Suppressor macrophage treated with lipopolysaccharide for 1 hour (primary cell): ENCODE data around the gene HOXA5.

Experiments
- DNase-seq, 3 donors: peaks; one replicate each; pipeline ENCODE4 v3.0.0-alpha.2; 2020 to 2022

The HOXA5 gene

DNA sequence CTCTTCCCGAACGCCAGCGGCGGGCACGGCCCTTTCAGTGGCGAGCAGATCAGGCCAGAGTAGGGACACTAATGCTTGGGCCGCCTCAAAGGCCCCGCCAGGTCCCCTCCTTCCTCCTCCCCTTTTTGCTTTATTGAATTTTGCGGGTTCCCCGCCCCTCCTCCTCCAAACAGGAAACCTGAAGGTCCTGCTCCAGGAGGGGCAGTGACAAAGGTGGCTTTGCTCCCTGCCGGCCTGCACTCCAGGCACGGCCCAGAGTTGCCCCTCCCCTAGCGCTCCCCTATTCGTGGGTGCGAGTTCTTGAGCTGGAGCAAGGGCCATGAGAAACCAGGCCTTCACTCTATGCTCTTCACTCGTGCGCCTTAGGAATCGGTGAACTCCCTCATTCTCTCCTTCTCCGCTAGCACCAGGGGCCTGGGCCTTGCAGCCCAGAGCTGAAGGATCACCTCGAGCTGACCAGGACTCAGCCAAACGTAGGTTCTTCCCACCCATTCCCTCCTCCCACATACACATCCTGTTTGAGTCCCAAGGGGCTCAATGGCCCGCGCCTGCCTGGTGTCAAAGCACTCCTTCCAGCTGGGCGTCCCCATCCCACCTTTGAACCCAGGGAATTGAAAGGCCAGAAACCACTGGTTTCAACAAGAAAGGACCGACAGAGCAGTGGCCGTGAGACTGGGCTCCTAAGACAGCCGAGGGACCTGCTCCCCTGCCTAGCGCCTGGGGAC, 4.7 kb upstream of the HOXA5 start:
- DNase-seq, result no peak

DNA sequence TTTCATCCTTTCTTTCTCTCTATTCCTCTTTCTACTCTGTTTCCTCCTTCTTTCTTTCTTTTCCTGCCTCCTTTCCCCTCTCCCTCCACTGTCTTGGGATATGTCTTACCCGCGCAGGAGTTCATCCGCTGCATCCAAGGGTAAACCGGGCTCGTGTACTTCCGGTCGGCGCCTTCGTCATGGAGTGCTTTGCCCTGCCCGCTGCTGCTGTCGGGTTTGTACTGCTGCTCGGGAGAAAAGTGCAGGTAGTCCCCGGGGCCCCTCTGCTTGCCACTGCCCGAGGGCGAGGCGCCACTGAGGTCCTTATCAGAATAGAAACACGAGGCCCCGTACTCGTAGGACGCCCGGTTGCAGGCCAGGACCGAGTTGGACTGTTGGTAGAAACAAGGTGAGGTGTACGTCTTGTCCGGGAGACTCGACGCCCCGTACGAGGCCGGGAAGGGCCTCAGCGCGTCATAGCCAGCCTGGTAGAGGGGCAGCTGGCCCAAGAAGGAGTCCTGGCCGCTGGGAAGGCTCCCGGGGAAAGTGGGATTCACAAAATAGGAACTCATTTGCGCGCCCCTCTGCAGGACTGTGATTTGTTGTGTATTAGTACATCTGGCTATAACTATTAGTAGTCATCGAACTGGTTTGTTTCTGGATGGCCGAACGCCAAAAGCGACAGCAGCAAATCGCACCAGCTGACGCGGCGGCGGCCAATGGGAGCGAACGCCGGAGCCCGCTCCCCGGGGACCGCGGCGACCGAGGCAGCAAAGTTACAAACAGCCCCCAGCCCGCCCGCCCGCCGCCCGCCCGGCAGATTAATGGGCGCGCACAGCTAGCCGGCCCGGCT, 3.9 kb upstream of the HOXA5 start, which contains the start of gene HOXA6:
Gene HOXA6 (minus strand): TSS at position 576 of the 832 bp plus-strand sequence. CDS start 25 bp downstream, at position 551.
- DNase-seq, result peak in 1 of 3 donors; percentile 57

DNA sequence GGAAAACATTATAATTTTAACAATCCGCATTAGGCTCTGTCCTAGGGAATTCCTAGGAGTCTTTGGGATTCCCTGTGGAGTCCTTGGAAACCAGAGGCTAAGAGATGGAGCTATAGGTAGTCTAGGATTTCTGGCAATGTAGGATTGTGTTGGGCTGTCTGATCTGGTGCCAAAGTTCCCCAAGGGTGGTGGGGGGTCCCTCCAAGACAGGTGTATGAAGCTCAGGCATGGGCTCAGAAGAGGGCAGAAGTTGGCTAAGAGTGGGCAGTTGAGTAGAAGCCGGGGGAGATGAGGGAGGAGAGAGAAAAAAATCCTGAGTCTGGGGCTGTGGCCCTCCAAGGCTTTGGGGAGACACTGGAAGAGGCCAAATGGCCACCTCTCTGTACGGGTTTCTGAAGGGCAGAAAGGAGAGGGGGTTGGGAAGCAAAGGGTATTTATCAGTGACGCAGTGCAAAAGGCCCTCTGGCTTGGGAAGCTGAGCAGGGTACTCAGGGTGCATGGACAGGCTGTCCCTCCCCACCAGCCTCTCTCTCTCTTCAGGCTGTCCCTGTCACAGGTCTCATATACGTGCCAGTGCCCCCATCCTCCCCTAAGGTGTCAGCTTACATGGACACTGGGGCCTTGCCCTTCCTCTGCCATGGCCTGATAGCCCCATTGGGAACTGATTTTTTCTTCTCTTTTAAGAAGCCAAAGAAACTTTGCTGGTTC, 3.2 kb upstream of the HOXA5 start:
- DNase-seq, result no peak

DNA sequence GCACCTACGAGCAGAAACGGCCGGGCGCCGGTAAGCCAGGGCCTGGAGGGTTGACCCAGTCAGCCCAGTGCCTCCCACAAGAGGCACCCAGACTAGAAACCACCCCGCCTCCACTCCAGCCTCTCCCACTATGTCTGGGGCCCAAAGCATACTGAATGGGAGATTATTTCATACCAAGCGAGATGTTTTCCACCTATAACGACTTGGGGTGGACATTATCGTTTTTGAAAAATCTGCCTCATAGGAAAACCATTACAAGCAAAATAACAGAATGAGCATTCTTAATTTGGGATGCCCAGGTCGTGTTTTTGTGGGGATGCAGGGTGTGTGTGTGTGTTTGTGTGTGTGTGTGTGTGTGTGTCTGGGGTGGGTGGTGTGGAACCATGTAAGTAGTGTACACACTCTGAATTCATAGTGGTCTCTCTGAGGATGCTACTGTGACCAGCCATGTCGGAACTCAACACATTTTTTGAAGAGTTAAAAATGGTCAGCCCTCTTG, 2.5 kb upstream of the HOXA5 start:
- no peak for DNase-seq

DNA sequence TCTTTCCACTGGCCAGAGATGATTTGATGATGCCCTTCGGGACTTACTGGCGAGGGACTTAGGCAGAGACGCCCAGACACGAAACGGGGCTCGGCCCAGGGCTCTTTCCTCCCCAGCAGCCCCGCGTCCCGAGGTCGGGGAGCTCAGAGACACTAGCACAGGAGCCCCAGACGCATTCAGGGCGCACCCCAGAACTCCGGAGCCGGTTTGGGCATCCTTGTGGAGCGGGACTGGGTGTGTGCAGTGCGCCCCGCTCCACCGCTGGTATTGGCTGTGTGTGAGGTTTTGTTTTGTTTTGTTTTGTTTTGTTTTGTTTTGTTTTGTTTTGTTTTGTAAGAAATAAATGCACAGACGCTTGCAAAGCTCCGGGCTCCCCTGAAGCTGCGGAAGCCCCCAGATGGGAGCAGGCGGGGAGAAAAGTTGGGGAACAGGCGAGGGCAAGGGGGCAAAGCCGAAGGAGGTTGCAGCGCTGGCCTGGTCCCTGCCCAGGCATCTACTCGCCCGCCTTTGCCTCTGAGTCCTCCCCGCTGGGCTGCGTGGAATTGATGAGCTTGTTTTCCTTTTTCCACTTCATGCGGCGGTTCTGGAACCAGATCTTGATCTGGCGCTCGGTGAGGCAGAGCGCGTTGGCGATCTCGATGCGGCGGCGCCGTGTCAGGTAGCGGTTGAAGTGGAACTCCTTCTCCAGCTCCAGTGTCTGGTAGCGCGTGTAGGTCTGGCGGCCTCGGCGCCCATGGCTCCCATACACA, 1.9 kb upstream of the HOXA5 start:
- DNase-seq, result no peak

DNA sequence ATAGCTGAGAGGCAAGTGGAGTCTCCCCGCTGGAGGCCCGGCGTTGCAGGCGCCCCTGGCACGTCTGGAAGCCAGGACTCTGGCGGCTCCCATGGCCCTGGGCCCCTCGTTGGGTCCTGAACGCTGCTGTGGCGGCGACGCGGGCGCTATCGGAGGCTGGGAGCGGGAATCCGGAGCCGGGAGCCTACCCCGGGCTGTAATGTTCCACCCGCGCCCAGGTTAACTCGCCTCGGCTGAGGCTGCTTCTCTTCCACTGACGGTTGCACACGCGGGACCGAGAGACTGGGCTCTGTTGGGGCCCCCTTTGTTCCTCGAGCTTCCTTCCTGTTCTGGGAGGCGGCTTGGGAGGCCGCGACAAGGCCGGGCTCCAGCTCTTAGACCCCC, 1.3 kb upstream of the HOXA5 start:
- DNase-seq, result no peak

DNA sequence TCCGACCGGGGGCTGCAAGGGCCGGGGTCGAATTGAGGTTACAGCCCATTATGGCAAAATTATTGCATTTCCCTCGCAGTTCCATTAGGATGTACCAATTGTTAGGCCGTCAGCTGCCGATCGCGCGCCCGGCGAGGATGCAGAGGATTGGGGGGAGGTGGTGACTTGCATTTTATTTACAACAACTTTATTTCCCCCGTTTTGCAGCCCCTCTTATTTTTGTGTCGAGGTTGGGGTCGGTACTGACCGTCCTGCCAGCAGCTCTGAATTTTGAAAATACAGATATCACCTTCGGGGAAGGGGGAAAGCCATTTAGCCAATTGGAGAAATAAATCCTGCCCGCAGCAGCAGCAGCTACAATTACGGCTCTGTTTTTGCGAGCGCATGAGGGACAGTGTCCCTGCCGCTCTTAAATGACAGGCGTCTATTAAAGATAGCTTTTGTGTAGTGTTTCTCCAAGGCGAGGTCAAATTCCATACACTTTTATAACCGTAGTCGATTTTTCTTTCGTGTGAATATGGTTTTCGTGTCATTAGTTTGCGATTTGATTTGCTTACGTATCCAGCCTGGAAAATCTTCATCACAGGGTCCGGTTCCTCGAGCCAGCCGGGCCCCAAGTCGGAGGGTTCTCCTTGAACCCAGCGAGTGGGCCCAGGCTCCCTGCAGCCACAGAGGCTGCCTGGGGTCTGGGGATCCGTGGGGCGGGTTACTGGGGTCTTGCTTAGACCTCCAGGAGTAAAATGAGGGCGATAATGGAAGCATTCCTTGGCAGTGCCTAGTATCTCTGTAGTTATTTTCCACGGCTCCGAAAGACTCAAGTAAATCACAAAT, 684 bp upstream of the HOXA5 start:
- DNase-seq, result no peak

DNA sequence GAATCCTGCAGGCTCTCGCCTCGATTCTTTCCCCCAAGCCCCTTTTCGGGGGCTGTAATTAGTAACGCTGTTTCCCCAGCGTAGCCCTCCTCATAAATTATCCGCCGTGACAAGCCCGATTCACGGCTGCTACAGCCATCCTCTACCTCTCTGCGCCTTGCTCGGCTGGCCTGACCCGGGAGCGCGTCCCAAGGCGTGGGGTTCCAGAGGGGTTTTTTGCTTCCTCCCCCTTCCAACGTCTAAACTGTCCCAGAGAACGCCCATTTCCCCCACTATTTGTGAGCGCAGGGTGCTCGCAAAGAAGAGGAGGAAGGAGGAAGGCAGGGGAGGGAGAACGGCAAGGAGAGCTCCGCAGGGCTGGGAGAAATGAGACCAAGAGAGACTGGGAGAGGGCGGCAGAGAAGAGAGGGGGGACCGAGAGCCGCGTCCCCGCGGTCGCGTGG, 880 bp downstream of the HOXA5 start:
- DNase-seq, result no peak

DNA sequence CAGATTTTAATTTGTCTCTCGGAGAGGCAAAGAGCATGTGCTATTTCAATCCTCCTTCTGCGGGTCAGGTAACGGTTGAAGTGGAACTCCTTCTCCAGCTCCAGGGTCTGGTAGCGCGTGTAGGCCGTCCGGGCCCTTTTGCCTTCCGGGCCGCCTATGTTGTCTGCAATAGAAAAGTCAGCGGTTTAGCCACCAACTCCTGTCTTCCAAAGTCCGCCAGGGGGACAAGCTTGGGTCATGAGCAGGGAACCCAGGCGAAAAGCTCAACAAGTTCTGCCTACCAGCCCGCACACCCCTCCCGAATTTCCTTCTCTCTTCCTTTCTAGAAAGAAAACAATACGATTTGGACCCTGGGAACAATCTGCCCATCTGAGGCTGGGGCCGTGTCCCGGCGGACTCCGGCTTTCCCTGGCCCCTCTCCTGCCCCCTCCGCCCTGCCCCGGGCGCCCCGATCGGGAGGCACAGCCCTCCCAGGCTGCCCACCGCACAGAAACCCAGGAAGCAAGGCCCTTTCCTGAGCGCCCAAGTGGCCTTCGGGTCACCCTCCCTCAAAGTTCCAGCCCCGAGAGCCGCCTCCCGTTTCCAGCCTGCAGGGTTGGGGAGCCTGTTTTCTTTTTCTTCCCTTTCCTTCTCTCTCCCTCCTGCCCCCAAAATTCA, 1.4 kb downstream of the HOXA5 start:
- peak in 1 of 3 donors; percentile 24 for DNase-seq

DNA sequence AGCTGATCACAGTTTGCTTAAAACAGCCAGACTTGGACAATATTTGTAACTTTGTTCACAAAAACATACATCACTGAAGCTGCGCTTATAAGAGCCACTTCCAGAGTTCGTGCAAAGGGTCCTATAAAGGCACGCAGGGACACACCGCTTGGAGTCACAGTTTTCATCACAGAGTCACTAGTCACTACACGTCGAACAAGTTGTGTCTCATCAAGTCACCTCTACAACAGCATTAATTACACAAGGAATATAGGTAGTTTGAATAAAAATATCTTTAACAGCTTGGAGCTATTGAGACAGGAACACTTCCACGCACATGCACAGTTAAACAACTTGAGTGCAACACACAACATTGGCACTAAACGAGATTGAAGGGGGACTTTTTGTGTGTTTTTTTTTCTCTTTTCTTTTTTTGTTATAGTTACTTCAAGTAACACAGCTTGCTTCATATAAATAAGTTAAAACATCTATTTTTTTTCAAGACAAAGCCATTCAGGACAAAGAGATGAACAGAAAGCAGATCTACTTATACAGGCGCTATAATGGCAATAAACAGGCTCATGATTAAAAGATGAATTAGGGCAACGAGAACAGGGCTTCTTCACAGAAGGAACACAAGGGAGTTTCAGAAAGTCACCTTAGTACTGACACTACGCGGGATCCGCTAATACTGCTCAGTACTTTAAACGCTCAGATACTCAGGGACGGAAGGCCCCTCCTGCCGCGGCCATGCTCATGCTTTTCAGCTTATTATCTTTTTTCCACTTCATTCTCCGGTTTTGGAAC, 2.2 kb downstream of the HOXA5 start:
- no peak for DNase-seq

DNA sequence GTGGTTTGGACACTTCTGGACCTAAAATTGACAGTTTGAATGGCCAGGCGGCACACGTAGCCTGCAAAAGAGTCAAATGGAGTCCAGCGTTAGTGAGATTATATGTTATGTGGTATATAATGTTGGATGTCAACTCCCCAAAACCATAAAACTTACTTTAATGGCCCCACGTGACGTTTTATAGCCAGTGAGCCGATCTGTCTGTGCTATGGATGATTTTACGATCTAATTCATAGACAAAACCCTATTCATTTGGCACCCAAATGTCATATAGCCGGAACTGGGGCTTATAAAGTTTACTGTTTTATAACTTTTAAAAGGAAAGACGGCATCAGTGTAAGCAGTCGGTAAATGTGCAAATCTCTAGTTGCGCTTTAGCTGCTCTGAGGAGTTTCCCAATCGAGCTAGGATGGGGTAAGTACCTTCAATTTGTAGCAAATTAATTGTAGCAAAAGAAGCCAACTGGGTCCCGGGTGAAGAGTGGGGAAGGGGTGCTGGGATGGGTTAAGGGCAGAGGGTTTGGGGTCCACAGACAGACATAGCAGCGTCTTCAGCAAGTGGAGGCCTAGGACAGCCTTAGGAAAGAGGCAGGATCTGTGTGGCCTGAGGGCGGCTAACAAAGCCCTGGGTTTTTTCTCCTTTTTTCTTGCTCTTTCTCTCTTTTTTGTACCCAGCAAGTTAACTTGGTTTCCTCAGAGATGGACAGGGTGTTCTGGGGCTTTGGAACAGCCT, 3.2 kb downstream of the HOXA5 start:
- DNase-seq, result no peak

DNA sequence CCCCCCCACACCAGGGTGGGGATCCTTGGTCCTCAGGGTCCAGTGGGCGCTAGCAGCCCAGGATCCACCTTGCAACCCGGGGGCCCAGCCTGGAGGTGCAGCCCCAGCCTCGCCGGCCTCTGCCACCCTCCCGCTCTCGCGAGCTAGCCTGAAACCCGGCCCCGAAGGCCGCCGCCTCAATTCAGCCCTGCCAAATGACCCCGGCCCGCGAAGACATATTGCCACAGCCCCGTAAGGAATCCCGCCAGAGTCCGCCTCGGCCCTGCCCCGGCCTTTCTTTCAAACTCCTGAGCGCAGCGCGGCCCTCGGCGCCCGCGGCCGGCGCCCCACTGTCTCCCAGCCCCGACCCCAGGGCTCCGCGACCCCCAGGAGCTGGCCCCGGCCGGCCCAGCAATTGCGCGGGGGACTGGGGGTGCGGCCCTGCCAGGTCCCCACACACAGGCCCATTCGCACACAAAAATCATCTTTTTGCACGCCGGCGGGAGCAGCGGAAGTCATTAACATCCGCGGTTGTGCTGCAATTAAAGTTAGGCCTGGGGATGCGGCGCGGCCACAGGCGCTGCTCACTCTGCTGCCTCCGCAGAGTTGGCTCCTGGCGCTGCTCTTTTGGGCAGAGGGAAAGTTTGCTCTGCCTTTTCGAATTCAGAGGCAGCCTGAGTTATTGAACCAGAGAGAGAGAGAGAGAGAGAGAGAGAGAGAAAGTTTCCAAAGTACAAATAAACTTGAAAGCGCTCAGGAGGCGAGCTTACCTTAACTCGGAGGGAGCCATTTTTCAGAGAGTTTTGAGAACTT, 4.0 kb downstream of the HOXA5 start:
- no peak for DNase-seq

DNA sequence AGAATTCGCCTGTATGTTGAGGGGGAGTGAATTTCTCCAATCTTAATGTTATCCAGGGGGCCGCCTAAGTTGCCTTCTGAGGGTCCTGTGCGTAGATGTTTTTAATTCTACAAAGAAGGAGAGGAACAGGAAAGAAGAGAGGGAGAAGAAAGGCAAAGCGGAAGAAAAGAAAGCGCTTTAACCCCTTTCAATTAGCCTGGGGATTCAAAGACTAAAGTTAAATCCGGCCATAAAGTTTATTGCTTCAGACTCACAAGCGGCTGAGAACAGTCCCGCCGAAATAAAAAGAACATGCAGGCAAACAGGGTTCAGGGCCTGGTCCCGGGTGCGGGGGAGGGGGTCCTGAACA, 4.5 kb downstream of the HOXA5 start:
- DNase-seq, result no peak

DNA sequence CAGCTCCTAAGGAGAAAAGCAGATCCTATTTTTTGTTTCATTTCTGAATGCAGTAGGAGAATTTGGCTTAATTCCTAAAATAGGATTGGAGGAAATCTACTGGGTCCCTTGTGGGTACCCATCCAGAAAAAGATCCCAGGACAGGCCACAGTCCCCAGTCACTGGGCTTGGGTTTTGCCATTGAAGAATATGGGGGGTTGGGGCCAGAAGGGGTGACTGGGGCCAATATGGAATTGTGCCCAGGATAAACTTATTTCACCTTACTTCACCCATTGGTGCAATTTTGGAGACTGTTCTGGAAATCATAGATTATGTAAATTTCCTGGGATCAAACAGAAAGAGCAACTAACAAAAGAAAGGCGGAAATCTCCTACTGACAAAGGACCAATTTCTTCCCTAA, 5.0 kb downstream of the HOXA5 start:
- DNase-seq, result no peak

DNA sequence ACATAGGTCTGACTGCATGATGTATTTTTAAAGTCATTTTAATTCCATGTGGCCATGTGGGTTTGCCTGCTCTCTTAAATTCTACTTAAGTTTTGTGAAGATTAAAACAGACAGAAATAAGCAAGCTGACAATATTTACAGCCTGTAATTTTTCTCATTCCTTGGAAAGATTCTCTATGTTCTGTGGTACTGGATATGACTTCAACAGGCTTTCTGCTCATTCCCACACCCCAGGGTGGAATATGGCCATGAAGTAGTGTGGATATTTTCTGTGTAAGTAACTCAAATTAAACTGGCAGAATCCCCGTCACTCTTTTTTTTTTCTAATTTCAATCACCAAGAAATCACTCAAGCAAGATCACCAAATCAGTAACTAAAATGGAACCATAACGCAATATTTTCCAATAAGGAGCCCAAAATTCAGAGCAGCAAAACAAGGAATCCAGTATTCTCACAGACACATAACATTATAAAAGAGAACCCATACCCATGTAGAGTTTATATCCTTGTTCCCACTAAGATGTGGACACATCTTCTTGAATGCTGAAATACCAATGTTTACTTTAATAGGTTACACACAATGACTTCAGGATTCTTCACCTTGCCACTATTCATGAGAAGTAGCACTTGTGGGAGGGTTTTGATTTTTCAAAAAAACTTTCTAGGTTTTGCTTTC, 5.7 kb downstream of the HOXA5 start:
- DNase-seq, result no peak

DNA sequence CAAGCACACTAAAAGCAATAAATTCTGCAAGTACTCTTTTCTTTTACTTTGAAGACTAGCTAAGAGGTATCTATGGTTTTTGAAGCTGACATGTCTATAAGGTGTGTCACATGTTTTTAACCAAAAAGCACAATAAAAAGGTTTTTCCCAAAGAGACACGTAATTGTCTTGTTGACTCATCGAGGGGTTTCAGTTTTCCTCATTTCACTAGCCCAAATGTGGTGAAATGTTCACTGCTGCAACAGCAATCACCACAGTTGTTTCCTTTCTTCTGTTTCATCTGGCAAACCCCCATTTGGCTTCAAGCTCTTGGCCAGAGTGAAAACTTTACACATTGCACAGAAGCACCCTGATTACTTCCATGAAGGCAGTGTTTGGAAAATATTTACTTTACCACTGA, 9.1 kb downstream of the HOXA5 start:
- DNase-seq, result peak; percentile 88 to 98 (median 97)

DNA sequence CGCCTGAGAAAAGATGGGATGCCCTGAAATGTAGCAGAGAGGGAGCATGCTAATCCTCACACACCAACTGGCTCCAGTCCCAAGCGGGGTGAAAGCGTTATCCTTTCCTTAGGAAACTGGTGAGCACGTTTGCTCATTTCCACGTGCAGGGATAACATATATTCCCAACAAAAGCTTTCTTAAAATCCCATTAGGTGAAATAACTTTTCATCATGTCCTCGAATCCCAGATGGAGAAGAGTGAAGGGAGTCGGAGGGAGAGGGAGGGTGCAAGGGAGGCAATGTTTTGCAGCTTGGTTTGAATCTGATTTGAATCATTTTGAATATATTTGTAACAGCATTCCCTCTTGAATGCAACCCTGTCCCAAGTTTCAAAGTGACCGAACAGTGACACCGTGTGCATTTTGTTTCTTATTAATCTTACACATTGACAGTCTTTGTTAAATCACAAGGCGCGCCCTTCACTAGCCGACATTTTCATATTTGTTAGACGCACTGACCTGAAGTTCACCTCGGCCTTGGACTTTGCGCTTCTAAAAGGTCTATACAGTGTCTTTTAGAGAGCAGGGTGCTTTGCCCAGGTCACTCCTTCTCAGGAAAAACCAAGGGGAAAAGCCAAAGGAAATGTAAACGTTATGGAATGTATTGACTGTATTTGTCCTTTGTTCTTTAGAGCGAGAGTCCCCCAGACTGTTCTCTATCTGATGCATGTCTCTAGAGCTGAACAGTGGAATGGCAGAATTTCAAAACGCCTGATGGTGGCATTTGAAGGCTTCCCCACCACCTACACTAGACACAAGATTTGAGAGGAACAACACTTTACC, 9.9 kb downstream of the HOXA5 start:
- peak in 1 of 3 donors; percentile 43 for DNase-seq
